ENCODE data around the gene RPTOR.

GRCh38 chr17:80773243-80773991 lies 228.8 kb downstream of the RPTOR start:
- TF ChIP-seq CTCF (IDR thresholded peaks at IDR 0.05; ENCODE audit: low read length) (peak; percentile 64), EZH2 (IDR thresholded peaks at IDR 0.05; ENCODE audit: borderline replicate concordance, low read length) (no peak)

Data from OCI-LY1 (cell line).